Activated CD8-positive, alpha-beta memory T cell treated with anti-CD3 and anti-CD28 coated beads for 36 hours (primary cell): ENCODE results near the gene NEURL3. TPM values are rescaled to one million over a fixed set of nuclear protein-coding genes. Genes with fewer than 3 reads are reported as not detected.

ENCODE experiments used
- total RNA-seq, 2 experiments: library from RNA; stranded (reverse); gene quantifications; one replicate each; pipeline ENCODE4 v1.2.3, GENCODE V29; 2021

The NEURL3 gene
- total RNA-seq, 2 experiments from 2014 or later, result 0.10 to 0.13 TPM

Other genes with a start within 250 kb of the NEURL3 start
- gene TMEM127, start 239.4 kb downstream of the NEURL3 start, total RNA-seq, result 10 to 100 TPM; 24.6 to 27.4 TPM
- 10 to 100 TPM; 76.7 to 76.8 TPM for gene CIAO1, start 239.1 kb downstream of the NEURL3 start, total RNA-seq
- 100 to 1,000 TPM; 193 to 200 TPM for gene SNRNP200, start 199.8 kb downstream of the NEURL3 start, total RNA-seq
- 10 to 100 TPM; 59.8 to 60.7 TPM for gene ITPRIPL1, start 180.0 kb downstream of the NEURL3 start, total RNA-seq
- 10 to 100 TPM; 71.9 to 73.9 TPM for gene NCAPH, start 169.6 kb downstream of the NEURL3 start, total RNA-seq
- gene ARID5A, start 31.4 kb upstream of the NEURL3 start, total RNA-seq, result 100 to 1,000 TPM; 111 to 112 TPM
- 10 to 100 TPM; 44.6 to 47.0 TPM for gene KANSL3, start 133.0 kb upstream of the NEURL3 start, total RNA-seq
- not detected for gene FER1L5, start 137.4 kb upstream of the NEURL3 start, total RNA-seq
- gene LMAN2L, start 234.7 kb upstream of the NEURL3 start, total RNA-seq, result 1 to 10 TPM; 6.9 to 7.4 TPM